ENCODE results near the gene RXFP1.

GRCh38 chr4:158513256-158513655 lies 8.4 kb upstream of the RXFP1 start:
- TF ChIP-seq CTCF (IDR thresholded peaks at IDR 0.05) (no peak), POLR2AphosphoS5 (IDR thresholded peaks at IDR 0.05) (no peak)

Measured in prostate gland (tissue), 2 donors.